HG02943 (cell line): ENCODE data around the gene ZNF652.
"Not testable (repeated sequence)": the region's sequence is repeated elsewhere in the genome, so short reads cannot be mapped to it uniquely, and the experiment has no call there.

ENCODE experiments used
- ATAC-seq: cut with Tn5 transposase; IDR thresholded peaks from one replicate; pipeline ENCODE4 v1.9.1; 2021; ENCODE audit warnings: mild to moderate bottlenecking, low read depth, moderate library complexity; ENCODE audit not compliant: unreplicated experiment

ZNF652 gene

DNA sequence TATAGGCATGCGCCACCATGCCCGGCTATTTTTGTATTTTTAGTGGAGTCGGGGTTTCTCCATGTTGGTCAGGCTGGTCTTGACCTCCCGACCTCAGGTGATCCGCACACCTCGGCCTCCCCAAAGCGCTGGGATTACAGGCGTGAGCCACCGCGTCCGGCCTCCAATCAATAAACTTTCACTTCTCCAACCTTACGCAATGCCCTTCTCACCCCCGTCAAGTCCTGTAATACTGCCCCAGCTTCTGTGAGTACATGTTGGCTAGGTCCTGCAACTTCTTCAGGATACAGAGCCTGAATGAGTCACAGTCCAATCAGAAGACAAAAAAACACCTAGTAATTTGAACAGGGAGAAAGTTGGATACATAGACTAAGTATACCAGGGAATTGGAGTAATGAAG, 84.4 kb downstream of the ZNF652 start:
- ATAC-seq: no peak

DNA sequence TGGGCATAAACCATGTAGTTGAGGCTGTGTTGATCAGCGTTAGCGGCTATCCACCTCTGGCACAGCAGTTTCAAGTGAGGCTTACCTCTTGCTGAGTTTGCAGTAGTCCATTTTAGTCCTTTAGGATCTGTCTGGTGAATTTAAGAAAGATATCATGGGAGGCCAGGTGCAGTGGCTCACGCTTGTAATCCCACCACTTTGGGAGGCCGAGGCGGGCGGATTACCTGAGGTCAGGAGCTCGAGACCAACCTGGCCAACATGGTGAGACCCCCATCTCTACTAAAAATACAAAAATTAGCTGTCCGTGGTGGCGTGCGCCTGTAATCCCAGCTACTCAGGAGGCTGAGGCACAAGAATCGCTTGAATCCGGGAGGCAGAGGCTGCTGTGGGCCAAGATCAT, 86.1 kb downstream of the ZNF652 start:
- not testable (repeated sequence) for ATAC-seq

DNA sequence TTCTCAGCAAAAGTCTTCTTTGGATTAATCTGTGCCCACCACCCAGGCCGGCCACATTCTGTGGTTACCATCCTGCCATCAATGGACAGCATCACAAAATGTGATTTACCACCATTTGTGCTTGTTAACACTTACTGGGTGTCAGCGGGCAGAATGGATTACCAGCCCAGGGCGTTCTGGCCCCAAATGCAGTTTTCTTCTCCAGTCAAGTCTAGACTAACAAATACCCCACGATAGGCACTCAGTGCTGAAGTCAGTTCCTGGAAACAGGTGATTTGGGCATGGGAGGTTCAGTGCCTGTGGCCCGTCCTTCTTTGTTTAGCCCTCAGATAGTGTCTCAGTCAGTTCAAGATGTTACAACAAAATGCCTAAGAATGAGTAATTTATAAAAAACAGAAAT, 92.7 kb downstream of the ZNF652 start:
- no peak for ATAC-seq

DNA sequence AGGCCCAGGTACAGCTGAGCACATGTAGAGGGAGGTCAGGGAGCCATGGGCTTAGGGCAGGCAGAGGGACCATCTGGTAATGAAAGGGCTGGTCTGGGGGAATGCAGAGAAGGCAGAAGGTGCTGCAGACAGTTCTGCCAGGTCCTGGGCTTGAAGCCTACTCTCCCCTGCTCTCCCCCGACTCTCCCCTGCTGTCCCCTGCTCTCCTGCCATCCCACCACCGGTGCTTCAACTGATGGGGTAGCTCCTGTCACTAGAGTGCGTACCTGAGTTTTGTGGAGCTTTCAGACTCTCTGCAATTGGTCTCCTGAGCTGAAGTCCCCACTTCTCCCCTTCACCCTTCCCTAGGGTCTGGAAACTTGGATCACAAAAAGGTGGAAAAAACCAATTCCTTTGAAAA, 94.1 kb downstream of the ZNF652 start:
- no peak for ATAC-seq

DNA sequence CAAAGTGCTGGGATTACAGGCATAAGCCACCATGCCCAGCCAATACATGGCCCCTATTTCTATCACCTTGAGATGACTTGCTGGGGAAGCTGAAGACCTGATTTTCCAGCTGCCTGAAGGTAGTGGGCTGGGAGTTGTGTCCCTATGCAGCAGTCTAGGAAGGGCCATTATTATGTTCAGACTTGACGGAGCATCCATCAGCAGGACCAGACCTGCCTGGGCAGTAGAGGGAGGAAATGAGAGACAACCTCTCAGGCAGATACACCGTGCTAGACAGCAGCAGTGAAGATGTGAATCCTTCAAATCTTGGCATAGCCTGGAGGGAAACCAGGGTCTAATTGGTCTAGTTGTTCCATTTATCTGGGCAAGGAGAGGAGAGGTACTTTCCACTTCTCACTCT, 95.8 kb downstream of the ZNF652 start:
- no peak for ATAC-seq

DNA sequence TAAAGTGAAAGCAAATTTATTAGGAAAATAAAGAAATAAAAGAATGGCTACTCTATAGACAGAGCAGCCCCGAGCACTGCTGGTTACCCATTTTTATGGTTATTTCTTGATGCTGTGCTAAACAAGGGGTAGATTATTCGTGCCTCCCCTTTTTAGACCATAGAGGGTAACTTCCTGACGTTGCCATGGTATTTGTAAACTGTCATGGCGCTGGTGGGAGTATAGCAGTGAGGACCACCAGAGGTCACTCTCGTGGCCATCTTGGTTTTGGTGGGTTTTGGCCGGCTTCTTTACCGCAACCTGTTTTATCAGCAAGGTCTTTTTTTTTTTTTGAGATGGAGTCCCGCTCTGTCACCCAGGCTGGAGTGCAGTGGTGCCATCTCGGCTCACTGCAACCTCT, 100.5 kb downstream of the ZNF652 start:
- not testable (repeated sequence) for ATAC-seq

DNA sequence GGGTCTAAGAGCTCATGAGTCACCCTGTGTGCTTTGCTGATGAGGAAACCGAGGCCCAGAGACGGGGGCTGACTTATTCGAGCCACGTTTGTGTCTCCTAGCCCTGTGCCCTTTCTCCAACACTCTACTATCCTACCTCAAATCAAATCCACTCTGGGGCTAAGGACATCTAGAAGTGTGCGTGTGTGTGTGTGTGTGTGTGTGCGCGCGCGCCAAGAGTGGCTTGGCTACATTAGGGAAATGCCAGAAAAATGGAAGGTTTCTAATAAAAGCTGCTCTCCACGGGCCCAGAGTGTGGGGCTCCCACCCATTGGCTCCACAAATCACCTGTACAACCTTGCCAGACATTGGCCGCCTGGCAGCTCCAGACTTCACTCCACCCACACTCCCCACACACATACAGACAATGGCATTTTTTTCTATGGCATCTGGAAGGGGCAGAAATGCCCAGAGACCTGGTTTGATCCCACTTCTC, 101.2 kb downstream of the ZNF652 start:
- ATAC-seq: no peak

DNA sequence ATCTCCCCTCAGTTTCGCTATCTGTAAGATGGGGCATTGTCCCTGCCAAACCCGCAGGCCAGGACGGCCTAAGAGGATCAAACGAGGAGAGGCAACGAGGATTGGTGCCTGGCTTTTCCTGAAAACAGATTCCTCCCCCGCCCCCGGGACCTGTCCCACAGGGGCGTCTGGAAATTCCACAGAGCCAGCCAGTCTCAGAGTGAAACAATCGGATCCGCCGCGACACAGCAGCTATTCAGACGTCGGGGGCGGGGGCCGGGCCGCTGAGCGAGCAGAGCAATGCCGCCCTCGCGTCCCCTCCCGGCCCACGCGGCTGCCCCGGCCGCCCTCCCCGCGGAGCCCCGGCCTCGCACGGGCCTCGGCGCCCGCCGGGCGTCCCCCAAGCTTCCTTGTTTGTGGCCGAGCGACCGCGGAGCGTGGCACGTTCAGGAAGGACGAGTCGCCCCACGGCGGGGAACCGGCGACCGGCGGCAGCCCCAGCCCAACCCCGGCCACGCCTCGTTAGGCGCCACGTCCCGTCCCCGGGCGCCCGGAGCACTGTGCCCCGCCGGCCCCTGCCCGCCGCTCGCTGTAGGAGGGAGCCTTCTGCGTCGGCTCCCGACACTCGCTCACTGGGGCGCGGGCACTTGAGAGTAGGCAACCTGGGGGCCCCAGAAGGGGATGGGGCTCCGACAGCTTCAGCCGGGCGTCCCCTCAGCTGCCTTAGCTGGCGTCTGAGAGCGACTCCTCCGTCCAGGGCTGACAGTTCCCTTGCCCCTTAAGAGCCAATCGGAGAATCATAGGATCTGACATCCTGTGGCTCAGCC, 101.8 kb downstream of the ZNF652 start:
- ATAC-seq: no peak

DNA sequence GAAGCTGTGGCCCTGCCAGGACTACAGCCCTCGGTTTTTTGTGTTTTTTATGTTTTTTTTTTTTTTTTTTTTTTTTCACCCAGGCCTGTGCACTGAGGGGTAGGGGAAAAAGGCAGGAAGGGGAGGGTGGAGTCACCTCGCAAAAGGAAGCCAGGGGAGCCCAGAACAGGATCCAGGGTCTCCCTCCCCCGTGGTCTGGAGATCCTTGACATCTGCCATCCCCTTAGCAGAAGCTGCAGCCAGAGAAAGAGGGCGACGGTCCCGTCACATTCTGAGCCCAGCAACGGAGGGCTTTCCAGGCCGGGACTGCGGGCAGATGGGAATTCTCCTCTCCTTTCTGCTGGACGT, 102.4 kb downstream of the ZNF652 start:
- ATAC-seq: no peak

DNA sequence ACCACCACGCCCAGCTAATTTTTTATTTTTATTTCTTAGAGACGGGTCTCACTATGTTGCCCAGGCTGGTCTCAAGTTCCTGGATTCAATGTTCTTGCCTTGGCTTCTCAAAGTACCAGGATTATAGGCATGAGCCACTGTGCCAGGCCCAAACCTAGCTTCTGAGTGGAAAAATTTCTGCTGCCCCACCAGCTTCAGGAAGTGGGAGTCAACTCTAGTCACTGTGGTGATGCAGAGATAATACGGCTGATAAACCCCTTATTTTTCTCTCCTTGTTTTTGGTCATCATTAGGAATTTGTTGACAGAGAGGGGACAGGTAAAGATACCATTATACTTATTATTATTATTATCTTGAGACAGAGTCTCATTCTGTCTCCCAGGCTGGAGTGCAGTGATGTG, 103.7 kb downstream of the ZNF652 start:
- ATAC-seq: no peak

DNA sequence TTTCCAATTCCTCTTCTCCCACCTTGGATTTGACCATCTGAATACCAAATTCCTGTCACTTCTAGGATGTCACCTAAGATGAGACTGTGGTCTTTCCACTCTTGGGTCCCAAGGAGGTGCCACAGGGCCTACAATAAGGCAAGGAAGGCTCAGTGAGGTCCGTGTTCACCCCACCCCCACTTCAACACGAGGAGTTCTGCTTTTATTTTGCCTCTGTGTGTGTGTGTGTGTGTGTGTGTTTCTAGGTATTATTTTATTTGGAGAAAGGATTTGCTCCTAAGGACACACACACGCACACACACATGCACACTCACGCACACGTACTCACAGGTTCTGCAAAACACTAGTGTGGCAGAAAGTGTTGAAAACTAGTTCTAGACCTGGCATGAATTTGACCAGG, 106.9 kb downstream of the ZNF652 start:
- no peak for ATAC-seq

DNA sequence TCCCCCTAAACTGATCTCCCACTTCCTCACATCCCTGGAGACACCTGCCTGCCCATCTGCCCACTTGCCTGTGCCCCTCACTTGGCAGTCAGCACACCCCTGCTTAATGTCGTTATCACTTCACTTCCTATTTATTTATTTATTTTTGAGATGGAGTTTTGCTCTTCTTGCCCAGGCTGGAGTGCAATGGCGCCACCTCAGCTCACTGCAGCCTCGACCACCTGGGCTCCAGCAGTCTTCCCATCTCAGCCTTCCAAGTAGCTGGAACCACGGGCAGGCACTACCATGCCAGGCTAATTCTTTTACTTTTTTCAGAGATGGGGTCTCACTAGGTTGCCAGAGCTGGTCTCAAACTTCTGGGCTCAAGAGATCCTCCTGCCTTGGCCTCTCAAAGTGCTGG, 108.0 kb downstream of the ZNF652 start:
- no peak for ATAC-seq

DNA sequence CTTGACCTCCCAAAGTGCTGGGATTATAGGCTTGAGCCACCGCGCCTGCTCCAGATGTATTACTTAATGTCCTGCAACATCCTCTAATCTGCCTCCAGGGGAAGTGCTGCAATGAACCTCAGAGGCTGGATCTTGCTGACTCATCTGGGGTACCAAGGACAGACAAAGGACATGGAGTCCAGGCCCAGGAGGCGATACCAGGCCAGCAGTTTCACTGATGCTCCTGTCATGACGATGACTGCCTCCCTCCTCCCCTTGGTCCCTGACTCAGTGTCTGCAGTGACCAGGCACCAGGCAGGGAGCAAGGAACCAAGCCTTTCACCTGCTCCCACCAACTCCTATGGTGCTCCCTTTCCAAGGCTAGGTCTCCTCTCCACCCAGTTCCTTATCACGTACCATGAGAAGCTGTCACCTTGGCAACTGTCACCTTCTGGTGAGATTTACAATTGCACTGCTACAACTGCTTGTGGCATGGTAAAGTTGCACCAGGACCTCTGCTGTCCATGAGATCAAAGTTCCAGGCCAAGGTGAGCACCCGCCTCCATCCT, 109.8 kb downstream of the ZNF652 start:
- no peak for ATAC-seq

DNA sequence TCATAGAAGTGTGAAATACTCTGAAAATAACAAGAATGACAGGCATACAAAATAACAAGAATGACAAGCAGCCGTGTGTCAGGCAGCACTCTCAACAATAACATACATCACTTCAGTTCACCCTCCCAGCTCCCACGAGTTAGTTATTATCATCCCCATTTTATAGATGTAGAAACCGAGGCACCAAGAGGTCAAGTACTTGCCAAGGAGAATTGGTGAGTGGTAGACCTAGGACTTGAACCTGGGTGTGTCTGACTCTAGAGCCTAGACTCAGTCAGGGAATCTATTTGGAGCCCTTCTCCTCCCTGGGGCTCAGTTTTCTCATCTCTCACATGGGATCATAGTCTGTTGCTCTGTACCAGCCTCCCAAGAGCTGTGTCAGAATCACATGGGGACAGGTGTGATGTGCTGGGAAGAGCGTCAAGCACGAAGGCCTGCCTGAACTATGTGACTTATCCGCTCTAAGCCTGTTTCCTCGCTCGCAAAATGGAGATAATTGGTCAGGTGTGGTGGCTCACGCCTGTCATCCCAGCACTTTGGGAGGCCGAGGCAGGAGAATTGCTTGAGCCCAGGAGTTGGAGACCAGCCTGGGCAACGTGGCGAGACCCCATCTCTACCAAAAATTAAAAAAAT, 112.0 kb downstream of the ZNF652 start:
- ATAC-seq: no peak

DNA sequence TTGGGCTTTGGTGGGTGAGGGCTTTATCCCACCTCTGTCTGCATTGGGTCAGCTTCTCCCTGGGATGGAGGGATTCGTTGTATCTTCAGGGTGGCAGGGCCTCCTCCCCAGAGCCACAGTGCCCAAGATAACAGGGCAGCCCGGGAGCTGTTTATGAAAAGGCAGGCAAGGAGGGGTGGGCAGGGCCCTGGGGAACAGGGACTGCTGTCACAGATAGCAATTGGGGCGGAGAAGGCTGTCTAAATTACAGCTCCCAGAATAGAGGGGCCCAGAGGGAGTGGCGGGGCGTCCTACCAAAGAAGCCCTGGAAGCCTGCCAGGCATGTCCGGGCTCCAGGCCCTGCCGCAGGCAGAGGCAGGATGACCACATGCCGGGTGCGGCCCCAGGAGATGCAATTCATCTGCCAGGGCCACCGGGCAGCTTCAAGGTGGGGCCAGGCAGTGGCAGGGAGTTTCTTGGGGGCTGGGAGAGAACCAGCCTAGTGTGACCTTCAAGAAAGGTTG, 112.7 kb downstream of the ZNF652 start:
- ATAC-seq: no peak

DNA sequence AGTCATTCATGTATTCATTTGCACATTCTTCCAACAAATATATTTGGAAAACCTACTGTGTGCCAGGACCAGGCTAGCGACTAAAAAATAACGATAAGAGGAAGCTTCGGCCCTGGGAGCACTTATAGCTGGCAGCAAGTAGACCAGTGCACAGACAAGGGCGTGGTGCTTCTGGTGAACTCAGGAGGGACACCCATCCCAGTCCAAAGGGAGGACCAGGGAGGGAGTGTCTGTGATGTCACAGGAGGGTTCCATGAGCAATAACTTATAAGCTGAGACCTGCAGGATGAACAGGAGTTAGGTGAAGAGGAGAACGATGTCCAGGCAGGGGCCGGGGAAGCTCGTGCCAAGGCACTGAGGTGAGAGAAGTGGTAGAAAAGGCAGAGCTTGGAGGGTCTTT, 114.1 kb downstream of the ZNF652 start:
- no peak for ATAC-seq

DNA sequence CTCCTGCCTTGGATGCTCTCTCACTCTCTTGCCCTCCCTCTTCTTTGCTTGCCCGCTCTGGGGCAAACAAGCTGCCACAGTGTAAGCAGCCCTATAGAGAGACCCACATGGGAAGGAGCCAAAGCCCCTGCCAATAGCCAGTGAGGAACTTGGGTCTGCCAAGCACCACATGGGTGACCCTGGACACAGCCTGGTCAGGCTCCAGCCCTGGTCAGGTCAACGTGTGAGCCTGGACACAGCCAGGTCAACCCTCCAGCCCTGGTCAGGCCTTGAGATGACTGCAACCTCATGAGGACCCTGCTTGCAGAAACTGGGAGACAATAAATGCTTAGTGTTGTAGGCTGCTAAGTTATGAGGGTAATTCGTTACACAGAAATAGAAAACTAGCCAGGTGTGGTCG, 117.2 kb downstream of the ZNF652 start:
- no peak for ATAC-seq
